Renal cortical epithelial cell (primary cell): ENCODE results near the gene MB21D2. TPM values are rescaled to one million over a fixed set of nuclear protein-coding genes. Genes with fewer than 3 reads are reported as not detected.

ENCODE experiments used
- DNase-seq: peaks from one replicate; pipeline ENCODE4 v3.0.0-alpha.2; 2011; ENCODE audit warnings: low read depth
- total RNA-seq: library from RNA; depleted of rRNA; stranded (reverse); fragments of >200 nt; gene quantifications from 2 replicates; pipeline ENCODE4 v1.2.3, GENCODE V29; 2014

Gene MB21D2
- total RNA-seq, 1 donor from 2014 or later: 13.9 TPM

GRCh38 chr3:192923731-192924130 is 6.1 kb upstream of the MB21D2 start:
- peak; percentile 11 for DNase-seq

GRCh38 chr3:192921793-192922192 is 4.1 kb upstream of the MB21D2 start:
- DNase-seq: no peak

GRCh38 chr3:192920411-192920810 is 2.8 kb upstream of the MB21D2 start:
- no peak for DNase-seq

- DNase-seq: no peak
Measured at GRCh38 chr3:192919901-192920300, 2.2 kb upstream of the MB21D2 start.

GRCh38 chr3:192918275-192918588 is 576 bp upstream of the MB21D2 start:
- no peak for DNase-seq

- no peak for DNase-seq
Measured at GRCh38 chr3:192917028-192917403, 640 bp downstream of the MB21D2 start.

- DNase-seq: peak; percentile 50
Measured at GRCh38 chr3:192916371-192917027, 1.2 kb downstream of the MB21D2 start.

GRCh38 chr3:192915722-192916121 is 1.9 kb downstream of the MB21D2 start:
- DNase-seq: peak; percentile 38

GRCh38 chr3:192915304-192915703 is 2.4 kb downstream of the MB21D2 start:
- peak; percentile 69 for DNase-seq

- no peak for DNase-seq
Measured at GRCh38 chr3:192914848-192915247, 2.8 kb downstream of the MB21D2 start.

GRCh38 chr3:192913540-192913939 is 4.1 kb downstream of the MB21D2 start:
- no peak for DNase-seq

- no peak for DNase-seq
Measured at GRCh38 chr3:192911293-192911692, 6.4 kb downstream of the MB21D2 start.

GRCh38 chr3:192907784-192908183 is 9.9 kb downstream of the MB21D2 start:
- peak; percentile 52 for DNase-seq

GRCh38 chr3:192906940-192907339 is 10.7 kb downstream of the MB21D2 start:
- no peak for DNase-seq

GRCh38 chr3:192905980-192906678 is 11.5 kb downstream of the MB21D2 start:
- DNase-seq: no peak

GRCh38 chr3:192904632-192905289 is 12.9 kb downstream of the MB21D2 start:
- DNase-seq: no peak

GRCh38 chr3:192902549-192902948 is 15.1 kb downstream of the MB21D2 start:
- DNase-seq: no peak

GRCh38 chr3:192901435-192901834 is 16.2 kb downstream of the MB21D2 start:
- DNase-seq: peak; percentile 99

- DNase-seq: peak; percentile 85
Measured at GRCh38 chr3:192899540-192899982, 18.1 kb downstream of the MB21D2 start.

- DNase-seq: peak; percentile 72
Measured at GRCh38 chr3:192897005-192897404, 20.7 kb downstream of the MB21D2 start.

GRCh38 chr3:192896208-192896607 is 21.4 kb downstream of the MB21D2 start:
- no peak for DNase-seq

- DNase-seq: no peak
Measured at GRCh38 chr3:192894676-192895075, 23.0 kb downstream of the MB21D2 start.
